ENCODE measurements around the gene TMEM106A. TPM values are rescaled to one million over a fixed set of nuclear protein-coding genes. Genes with fewer than 3 reads are reported as not detected.
"Not testable (repeated sequence)": the region's sequence is repeated elsewhere in the genome, so short reads cannot be mapped to it uniquely, and the experiment has no call there.

Gene TMEM106A
- total RNA-seq, 1 experiment from 2014 or later, result 1.7 TPM

- no peaks in the 10 kb centered on the region for H3K36me3 ChIP-seq (replicated peaks; ENCODE audit: control insufficient read depth, insufficient read depth, low read length)
- no peaks in the 10 kb centered on the region for H3K27me3 ChIP-seq (ENCODE audit: control insufficient read depth, insufficient read depth, low read length)
- no peak overlapping the region for H3K4me3 ChIP-seq (ENCODE audit: insufficient read depth, low read depth, low read length)
- DNase-seq, result no peak
These were observed 12.6 kb downstream of the TMEM106A start for GRCh38 chr17:43224146-43224705.

DNA sequence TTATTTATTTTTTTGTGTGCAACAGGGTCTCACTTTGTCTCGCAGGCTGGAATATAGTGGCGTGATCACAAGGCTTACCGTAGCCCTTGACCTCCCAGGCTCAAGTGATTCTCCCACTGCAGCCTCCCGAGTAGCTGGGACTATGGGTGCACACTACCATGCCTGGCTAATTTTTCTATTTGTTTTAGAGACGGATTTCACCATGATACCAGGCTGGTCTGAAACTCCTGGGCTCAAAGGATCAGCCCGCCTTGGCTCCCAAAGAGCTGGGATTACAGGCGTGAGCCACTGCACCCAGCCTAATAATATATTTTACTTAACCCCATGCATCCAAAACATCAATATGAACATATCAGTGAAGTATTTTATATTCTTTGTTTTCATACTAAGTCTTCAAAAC is 14.7 kb downstream of the TMEM106A start:
- H3K27me3 ChIP-seq (ENCODE audit: control insufficient read depth, insufficient read depth, low read length), result no peaks in the 10 kb centered on the region
- no peak for DNase-seq
- no peaks in the 10 kb centered on the region for H3K36me3 ChIP-seq (replicated peaks; ENCODE audit: control insufficient read depth, insufficient read depth, low read length)
- H3K4me3 ChIP-seq (ENCODE audit: insufficient read depth, low read depth, low read length), result no peak overlapping the region

- H3K4me3 ChIP-seq (ENCODE audit: insufficient read depth, low read depth, low read length); H3K36me3 ChIP-seq (replicated peaks; ENCODE audit: control insufficient read depth, insufficient read depth, low read length); H3K27me3 ChIP-seq (ENCODE audit: control insufficient read depth, insufficient read depth, low read length); DNase-seq: not testable (repeated sequence)
These were observed 16.5 kb downstream of the TMEM106A start, which contains the start of gene CCDC200 for GRCh38 chr17:43228020-43228782. Gene CCDC200 (minus strand): TSS chr17:43228623. CDS start chr17:43228554, 69 bp downstream.

- H3K36me3 ChIP-seq (replicated peaks; ENCODE audit: control insufficient read depth, insufficient read depth, low read length); DNase-seq; H3K4me3 ChIP-seq (ENCODE audit: insufficient read depth, low read depth, low read length); H3K27me3 ChIP-seq (ENCODE audit: control insufficient read depth, insufficient read depth, low read length): not testable (repeated sequence)
These were observed 19.7 kb downstream of the TMEM106A start for GRCh38 chr17:43231205-43232020.

DNA sequence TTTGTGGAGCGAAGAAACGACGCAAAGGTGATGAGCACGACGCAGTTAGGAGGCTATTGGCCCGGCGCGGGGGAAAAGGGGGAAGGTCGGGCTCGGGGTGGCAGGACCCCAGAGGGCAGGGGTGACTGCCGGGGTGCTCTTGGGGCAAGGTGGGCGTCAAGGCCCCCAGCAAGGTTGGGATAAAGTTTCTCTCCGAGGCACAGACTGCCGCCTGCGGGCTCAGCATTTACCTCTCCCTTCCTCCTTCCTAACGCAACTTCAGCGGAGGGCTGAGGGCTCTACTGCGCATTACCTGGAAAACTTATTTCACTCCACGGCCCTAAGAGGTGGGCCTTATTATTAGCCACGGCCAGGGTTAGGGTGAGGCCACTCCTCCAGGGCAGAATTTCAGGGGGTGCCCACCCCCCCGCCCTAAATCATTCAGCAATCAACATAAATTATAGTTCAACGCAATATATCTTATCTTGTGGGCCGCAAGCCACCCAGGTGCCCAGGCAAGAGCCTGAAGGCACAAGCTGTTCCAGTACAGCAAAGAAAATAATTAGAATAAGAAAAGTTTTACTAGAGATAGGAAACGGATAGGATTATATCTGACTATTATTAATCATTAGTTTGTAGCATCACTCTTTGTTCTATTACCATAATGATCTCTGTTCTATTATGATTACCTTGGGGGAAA is 20.5 kb downstream of the TMEM106A start:
- H3K27me3 ChIP-seq (ENCODE audit: control insufficient read depth, insufficient read depth, low read length); H3K4me3 ChIP-seq (ENCODE audit: insufficient read depth, low read depth, low read length); H3K36me3 ChIP-seq (replicated peaks; ENCODE audit: control insufficient read depth, insufficient read depth, low read length); DNase-seq: not testable (repeated sequence)

DNA sequence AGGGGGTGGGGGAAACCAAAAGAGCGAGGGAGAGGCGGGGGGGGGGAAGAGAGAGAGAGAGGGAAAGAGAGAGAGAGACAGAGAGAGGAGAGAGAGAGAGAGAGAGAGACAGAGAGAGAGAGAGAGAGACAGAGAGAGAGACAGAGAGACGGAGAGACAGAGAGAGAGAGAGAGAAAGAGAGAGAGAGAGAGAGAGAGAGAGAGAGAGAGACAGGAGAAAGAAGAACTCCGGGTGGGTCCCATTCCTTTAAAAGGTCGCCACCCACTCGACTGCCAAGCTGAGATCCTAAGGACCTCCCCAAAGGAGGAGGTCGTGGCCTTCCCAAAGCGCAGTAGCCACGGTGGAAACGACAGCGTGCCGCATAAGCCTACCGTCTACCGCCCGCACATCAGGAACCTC is 21.6 kb downstream of the TMEM106A start:
- DNase-seq; H3K27me3 ChIP-seq (ENCODE audit: control insufficient read depth, insufficient read depth, low read length); H3K4me3 ChIP-seq (ENCODE audit: insufficient read depth, low read depth, low read length); H3K36me3 ChIP-seq (replicated peaks; ENCODE audit: control insufficient read depth, insufficient read depth, low read length): not testable (repeated sequence)

DNA sequence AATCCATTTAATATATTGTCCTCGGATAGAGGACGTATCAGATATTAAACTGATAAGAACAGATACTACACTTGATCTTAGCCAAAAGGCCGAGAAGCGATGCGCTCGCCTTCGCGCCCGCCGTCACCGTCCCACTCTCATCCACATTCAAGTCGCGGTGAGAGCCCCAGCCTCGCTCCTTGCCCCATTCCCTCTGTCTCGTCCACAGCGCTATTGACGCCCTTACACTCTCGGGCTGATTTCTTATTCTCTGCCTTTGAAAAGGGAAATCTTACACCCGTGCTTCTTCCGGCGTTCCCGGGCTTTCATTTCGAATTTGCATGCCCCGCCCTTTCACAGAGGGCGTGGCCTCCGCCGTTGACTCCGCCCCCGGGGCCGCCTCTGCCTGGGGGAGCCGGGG is 22.2 kb downstream of the TMEM106A start, which contains the start of gene RNU2-1:
RNU2-1 (minus strand) TSS at position 101 of the 400 bp plus-strand sequence.
- H3K4me3 ChIP-seq (ENCODE audit: insufficient read depth, low read depth, low read length); H3K36me3 ChIP-seq (replicated peaks; ENCODE audit: control insufficient read depth, insufficient read depth, low read length); DNase-seq; H3K27me3 ChIP-seq (ENCODE audit: control insufficient read depth, insufficient read depth, low read length): not testable (repeated sequence)

DNA sequence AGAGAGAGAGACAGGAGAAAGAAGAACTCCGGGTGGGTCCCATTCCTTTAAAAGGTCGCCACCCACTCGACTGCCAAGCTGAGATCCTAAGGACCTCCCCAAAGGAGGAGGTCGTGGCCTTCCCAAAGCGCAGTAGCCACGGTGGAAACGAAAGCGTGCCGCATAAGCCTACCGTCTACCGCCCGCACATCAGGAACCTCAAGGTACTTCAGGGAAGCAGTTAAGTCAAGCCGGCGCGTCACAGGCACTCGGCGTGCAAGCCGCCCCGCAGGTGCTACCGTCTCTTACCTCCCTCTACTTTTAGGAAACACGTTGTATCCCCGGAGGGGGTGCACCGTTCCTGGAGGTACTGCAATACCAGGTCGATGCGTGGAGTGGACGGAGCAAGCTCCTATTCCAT is 27.9 kb downstream of the TMEM106A start:
- not testable (repeated sequence) for H3K27me3 ChIP-seq (ENCODE audit: control insufficient read depth, insufficient read depth, low read length); H3K4me3 ChIP-seq (ENCODE audit: insufficient read depth, low read depth, low read length); DNase-seq; H3K36me3 ChIP-seq (replicated peaks; ENCODE audit: control insufficient read depth, insufficient read depth, low read length)

GRCh38 chr17:43240596-43241352 is 29.1 kb downstream of the TMEM106A start:
- not testable (repeated sequence) for H3K27me3 ChIP-seq (ENCODE audit: control insufficient read depth, insufficient read depth, low read length); H3K36me3 ChIP-seq (replicated peaks; ENCODE audit: control insufficient read depth, insufficient read depth, low read length); DNase-seq; H3K4me3 ChIP-seq (ENCODE audit: insufficient read depth, low read depth, low read length)

GRCh38 chr17:43246456-43246855 is 34.8 kb downstream of the TMEM106A start:
- not testable (repeated sequence) for H3K36me3 ChIP-seq (replicated peaks; ENCODE audit: control insufficient read depth, insufficient read depth, low read length); H3K4me3 ChIP-seq (ENCODE audit: insufficient read depth, low read depth, low read length); DNase-seq; H3K27me3 ChIP-seq (ENCODE audit: control insufficient read depth, insufficient read depth, low read length)

Other genes with a start within 250 kb of the TMEM106A start
- 28.7 and 34.2 TPM in 2 replicates for gene AARSD1, start 247.4 kb upstream of the TMEM106A start, total RNA-seq (2014; rRNA removed; shearing (Covaris generic))
- gene PTGES3L, start 231.8 kb upstream of the TMEM106A start, total RNA-seq (2014; rRNA removed; shearing (Covaris generic)), result 1.0 and 2.7 TPM in 2 replicates
- 7.7 and 8.3 TPM in 2 replicates for gene RUNDC1, start 231.3 kb upstream of the TMEM106A start, total RNA-seq (2014; rRNA removed; shearing (Covaris generic))
- 1,832 and 1,859 TPM in 2 replicates for gene RPL27, start 213.5 kb upstream of the TMEM106A start, total RNA-seq (2014; rRNA removed; shearing (Covaris generic))
- gene IFI35, start 205.1 kb upstream of the TMEM106A start, total RNA-seq (2014; rRNA removed; shearing (Covaris generic)), result 3.9 and 6.2 TPM in 2 replicates
- gene VAT1, start 189.5 kb upstream of the TMEM106A start, total RNA-seq (2014; rRNA removed; shearing (Covaris generic)), result 263 and 264 TPM in 2 replicates
- 25.3 and 25.9 TPM in 2 replicates for gene RND2, start 186.6 kb upstream of the TMEM106A start, total RNA-seq (2014; rRNA removed; shearing (Covaris generic))
- 27.2 and 27.9 TPM in 2 replicates for gene BRCA1, start 86.5 kb upstream of the TMEM106A start, total RNA-seq (2014; rRNA removed; shearing (Covaris generic))
- 44.2 and 60.1 TPM in 2 replicates for gene NBR1, start 40.7 kb upstream of the TMEM106A start, total RNA-seq (2014; rRNA removed; shearing (Covaris generic))
- not detected in 2 replicates for gene CCDC200, start 16.7 kb downstream of the TMEM106A start, total RNA-seq (2014; rRNA removed; shearing (Covaris generic))
- not detected in 2 replicates for gene RNU2-1, start 22.1 kb downstream of the TMEM106A start, total RNA-seq (2014; rRNA removed; shearing (Covaris generic))
- gene ARL4D, start 187.1 kb downstream of the TMEM106A start, total RNA-seq (2014; rRNA removed; shearing (Covaris generic)), result 20.3 and 43.0 TPM in 2 replicates